NOMO-1 treated with DMSO at 0.1 percent for 48 hours (cell line): ENCODE data around the gene DHRS12.
A peak's percentile ranks its signal among the peaks of the same experiment; 100 is the strongest.

Source experiments
- DNase-seq: peaks from one replicate; lab custom pipeline; 2025; ENCODE audit not compliant: unreplicated experiment; lab: John Stamatoyannopoulos, UW

Gene DHRS12, protein sequence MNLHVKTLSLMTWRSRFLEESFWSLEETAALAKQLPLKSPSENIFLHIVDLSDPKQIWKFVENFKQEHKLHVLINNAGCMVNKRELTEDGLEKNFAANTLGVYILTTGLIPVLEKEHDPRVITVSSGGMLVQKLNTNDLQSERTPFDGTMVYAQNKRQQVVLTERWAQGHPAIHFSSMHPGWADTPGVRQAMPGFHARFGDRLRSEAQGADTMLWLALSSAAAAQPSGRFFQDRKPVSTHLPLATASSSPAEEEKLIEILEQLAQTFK

DNA sequence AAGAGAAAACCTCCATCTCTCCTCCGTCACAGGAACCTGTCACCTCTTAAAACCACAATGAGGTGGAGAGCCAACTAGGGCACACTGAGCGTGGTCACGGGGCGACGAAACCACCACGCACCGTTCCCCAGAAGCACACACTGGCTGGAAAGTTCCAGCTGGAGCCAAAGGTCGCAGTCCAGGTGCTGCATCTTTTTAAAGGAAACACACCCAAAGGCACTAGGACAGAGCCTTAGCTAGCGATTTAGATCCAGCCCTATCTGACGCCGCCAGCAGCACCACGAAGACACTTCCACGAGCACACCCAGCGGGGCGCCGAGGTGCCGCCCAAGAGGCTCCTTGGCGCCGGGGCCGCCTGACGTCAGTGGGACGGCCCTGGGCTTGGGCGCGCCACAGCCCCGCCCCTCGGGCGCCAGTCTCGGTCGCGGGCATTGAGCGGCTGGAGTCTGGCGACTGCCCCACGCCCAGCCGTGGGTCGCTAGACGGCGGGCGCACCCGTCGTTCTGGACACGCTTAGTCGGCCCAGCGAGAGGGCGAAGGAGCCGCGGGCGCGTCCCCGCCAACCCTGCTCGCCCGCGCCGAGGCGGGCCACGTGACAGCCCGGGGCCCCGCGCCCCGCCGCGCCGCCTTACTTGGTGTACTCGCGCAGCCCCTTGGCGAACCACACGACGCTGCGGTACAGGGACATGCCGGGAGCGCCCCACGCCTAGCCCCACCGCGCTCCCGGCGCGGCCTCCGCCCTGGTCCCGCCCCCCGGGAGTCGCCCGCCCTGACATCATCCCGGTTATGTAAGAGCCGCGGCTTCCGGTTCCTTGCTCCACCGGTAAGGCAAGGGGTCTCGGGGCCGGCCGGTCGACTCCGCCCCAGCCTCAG, at the start of gene DHRS12:
TSS of gene DHRS12 (minus strand) at position 742 of the 873 bp plus-strand sequence. CDS start 4,504 bp downstream, outside the sequence.
- DNase-seq, result peak; percentile 82

DNA sequence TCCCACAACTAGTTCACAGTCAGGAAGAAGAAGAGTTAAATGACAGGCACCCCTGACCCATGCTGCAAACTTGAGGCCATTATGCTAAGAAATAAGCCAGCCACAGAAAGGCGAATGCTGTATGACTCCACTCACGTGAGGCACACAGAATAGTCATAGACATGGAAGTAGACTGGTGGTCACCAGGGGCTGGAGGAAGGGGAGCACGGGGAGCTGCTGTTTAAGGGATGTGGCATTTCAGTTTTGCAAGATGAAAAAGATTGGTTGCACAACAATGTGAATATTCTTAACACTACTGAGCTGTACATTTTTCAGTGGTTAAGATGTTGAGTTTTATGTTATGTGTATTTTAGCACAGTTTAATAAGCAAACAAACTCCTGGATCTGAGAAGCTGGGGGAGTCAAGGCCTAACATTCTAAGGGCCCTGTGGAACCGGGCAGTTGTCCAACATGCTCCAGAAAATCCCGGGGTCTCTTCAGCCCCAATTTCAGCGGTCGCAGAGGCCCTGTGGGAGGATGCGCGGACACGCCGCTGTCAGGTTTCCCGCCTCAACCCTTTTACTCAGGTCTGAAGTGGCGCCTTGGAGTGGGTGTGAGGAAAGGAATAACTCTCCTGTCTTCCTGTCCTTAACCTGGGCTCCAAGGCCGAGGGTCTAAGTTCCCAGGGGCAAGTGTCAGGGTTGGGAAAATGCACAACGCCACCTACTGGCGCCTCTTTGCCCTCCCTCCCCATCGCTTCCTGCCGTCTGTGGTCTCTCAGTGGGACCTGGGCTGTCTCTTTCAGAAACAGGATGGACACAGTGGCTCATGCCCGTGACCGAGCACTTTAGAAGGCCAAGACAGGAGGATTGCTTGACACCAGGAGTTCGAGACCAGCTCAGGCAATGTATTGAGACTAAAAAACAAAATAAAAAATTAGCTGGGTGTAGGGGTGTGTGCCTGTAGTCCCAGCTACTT, 45.5 kb upstream of the DHRS12 start:
- peak; percentile 47 for DNase-seq

DNA sequence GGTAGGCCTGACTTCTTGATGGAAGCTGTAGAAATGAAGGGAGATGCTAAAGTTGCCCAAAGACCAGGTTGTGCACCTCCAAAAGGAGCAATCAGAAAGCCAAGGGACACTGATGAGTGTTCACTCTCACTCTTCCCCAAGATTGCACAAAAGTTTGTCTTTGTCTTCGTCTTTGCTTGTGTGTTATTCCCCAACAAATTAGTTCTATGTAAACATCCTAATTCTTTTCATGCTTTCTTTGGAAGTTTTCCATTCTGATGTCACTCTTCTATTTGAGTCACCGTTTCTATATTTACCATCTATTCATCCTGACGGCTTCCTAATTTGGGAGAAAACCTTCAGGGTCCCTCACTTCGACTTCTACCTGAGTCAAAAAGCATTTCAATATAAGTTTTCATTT, 44.7 kb upstream of the DHRS12 start:
- no peak for DNase-seq

DNA sequence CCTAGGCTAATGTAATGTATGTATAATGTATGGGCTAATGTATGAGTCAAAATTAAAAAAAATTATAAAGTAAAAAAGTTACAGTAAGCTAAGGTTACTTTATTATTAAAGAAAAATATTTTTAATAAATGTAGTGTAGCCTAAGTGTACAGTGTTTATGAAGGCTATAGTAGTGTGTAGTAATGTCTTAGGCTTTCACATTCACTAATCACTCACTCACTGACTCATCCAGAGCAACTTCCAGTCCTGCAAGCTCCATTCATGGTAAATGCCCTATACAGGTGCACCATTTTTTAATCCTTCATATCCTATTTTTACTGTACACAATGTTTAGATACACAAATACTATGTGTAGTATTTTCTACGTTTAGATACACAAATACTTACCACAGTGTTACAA, 42.8 kb upstream of the DHRS12 start:
- DNase-seq, result no peak

DNA sequence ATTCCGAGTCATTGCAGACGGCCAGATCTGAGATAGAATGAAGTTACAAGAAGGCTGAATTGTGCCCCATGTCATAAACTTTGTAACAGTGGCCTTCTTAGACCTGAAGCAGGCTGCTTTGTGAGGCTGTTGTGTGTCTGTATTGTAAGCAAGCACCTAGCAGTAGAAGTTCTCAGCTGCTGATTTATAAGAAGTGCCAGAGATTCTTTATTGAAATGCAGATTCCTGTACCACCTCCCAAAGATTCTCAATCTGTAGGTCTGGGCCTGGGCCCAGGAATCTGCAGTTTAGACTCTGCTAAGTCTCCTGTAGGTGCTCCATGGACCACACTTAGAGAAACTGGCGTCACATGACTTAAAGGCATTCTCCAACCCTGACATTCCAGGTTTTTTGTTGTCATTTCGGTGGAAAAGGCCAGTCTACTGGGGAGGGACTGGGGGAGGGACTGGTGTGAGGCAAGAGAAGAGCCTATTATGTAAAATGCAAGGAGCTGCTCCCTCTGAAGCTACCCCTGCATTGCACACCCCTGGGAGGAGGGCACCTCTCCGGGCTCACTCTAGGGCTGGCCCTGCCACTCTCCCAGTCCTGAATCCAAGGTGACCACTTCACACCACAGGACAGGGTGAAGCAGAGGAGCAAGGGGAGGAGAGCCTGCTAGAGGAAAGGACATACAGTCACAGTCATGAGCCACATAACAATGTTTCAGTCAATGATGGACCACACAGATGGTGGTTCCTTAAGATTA, 41.8 kb upstream of the DHRS12 start:
- DNase-seq, result no peak

DNA sequence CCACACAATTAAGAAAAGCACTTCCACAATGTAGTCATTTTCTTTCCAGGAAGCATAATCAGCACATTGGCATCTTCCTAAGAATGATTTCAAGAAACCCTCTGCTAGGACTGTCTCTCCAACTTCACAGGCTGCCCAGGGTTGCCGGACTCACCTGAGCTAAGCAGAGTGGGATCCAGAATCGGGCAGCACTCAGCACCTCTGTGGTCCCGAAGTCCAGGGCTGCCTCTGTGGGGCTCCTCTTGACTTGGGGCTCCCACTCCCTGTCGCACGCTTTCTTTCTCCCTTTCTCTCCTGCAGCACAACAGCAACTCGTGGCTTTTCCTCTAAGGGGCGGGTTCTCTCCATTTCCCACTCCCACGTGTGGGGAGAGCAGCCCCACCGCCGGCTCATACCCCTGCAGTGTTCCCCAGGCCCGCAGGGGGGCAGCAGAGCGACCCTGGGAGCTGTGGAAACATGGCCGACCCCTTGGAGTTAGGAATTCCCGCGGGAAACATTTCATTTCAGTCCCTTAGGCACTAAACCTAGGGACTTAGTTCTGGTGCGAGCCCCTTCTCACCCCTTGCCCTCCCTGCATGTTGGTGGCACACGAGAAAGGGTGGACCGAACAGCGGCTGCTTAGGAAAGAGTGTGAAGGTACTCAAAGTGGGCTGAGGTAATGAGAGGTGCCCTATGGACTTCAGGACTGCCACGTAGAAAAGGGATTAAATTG, 41.1 kb upstream of the DHRS12 start, which contains the start of gene TMEM272:
TSS of gene TMEM272 (minus strand) at position 316 of the 712 bp plus-strand sequence. CDS start 6,647 bp downstream, outside the sequence.
- DNase-seq, result no peak

DNA sequence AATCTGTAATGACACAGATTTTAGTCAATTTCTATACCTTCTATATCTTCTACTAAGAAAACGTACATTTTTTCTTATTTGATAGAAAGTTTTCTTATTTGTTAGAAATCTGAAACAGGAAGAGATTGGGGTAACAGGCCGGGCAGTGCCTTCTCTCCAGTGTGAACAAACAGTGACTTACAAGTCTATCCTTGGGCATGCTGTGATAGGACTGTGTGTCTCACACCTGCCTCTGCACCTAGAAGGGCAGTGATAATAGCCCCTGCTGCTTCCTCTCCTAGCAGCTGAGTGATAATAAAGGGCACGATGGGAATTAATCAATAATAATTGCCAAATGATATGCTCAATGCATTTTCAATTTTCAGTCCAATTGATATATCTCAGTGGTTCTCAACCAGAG, 39.6 kb upstream of the DHRS12 start:
- DNase-seq, result no peak

DNA sequence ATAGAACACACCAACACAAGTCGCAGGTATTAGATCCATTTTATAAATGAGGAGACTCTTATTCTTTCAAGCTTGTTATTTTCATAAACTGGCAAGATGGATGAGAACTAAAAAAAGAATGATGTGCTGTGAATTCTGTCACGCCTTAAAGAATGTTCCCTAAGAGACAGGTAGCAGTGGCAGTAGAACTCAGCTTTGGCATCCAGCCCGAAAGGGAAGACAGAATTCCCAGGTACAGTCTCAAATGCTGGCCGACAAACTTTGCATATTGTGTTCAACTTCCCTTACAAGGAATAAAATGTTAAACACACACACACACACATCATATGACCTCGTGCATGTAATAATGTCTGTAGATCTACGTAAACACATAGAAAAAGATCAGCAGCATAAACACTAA, 37.8 kb upstream of the DHRS12 start:
- DNase-seq, result no peak

DNA sequence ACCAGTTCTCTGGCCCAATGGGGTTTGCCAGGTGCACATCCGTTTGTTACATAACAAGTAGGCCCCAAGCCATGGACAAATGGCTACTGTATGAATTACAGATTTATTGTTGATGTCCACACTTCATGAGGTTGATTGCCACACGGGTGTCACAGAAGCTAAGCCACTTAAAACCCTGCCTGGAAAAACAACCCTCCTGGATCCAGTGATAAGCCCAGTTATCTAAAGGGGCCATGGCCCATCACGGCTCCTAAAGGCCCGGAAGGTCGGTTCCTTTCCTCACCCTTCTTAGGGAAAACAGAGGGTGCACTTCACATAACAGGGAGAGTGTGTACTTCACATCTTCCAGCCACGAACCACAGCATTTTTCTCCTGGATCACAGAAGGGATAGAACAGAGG, 37.0 kb upstream of the DHRS12 start:
- no peak for DNase-seq

DNA sequence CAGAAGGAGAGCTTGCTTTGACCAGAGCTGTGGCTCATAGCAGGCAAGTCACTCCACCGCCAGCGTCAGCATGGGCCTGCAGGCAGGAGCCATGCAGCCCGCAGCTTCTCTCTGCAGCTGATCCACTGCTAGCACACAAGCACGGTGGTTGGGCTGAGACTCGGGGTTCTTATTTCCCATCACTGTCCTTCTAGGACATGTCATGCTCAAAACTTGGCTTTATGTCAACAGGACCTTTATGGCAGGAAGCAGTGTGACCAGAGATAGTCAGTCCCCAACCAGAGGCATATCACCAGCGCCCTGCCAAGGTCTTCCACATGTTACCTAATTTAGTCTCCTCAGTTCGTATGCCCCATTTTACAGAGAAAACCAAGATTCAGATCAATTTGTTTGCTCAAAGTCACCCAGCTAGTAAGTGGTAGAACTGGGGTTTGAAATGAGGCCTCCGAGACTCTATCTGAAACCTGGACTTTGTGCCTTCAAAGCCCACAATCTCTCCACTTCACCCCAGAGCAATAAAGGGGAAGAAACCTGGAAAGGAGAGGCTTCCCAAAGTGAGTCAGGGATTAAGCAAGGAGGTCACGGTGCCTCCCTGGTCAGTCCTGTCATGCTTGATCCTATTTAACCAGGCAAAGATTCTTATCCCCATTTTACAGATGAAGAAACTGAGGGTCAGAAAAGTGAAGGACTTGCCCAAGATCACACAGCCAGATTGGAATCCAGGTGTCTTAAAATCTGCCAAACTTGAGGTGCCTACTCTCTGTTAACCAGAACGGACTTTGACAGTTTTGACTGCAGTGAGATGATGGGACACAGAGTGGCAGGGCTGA, 36.0 kb upstream of the DHRS12 start:
- no peak for DNase-seq

DNA sequence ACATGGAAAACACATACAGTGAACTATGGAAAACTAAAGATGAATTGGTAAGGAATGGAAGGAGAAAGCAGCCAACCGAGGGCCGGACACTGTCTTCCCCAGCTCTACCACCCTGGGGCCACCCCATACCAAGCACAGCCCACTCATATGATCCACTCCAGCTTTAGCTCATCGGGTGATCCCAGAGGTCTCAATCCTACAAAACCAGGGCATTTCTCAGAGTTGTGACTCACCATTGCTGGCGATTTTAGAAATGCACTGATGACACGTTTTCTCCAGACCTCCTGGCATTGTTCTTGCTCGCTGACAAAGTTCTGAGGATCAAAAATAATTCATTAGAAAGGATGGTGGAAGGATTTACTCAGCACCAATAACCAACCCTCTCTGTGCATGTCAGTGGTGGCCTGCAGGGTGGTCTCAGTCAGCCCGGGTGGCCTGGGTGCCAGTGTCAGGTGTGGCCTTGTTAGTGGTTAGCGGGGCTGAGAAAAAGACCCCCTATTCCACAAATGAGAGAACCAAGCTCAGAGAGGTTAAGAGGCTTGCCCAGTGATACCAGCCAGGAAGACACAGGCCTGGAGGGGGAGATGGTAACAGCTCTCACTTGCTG, 34.4 kb upstream of the DHRS12 start:
- no peak for DNase-seq

DNA sequence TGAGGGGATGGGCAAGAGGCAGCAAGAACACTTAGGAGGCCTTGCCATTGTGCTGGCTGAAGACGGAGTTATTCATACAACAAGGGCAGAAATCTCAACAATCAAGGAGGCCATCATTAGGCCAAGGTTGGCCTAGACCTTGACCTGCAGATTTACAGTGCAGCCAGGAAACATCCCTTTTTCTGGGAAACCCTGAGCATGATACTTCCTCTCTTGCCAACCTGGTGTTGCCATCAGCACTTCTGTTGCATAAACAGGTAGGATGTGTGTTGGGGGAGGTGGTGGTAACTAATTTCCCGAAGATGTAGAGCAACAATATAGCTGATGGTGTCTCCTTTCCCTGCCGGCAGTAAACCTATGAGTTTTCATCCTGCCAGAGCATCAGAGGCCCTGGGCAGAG, 33.1 kb upstream of the DHRS12 start:
- DNase-seq, result no peak

DNA sequence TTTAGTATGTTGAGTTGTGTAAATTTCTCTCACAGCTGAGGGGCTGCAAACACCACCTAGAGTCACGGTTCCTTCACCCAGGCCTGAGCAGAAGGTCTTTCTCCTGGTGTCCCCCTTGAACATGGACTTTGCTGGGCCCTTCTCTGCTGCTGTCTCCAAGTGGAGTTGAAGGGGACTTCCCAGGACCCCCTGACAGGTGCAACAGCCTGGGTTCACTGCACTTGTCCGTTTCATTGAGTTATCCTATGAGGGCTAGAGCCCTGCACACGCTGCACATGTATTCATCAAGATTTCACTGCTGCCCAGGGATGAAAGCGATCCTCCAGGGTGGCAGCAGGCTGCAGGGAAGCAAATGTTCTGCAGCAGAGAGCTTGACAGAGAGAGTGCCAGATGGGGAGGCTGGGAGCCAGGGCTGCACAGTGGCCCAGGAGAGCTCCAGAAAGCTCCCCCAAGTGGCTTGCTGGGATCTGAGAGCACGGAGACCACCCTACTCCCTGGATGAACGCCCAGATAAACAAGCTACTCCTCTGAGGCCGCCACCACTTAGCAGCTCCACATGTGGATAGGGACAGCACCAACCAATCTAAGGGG, 30.7 kb upstream of the DHRS12 start:
- no peak for DNase-seq

DNA sequence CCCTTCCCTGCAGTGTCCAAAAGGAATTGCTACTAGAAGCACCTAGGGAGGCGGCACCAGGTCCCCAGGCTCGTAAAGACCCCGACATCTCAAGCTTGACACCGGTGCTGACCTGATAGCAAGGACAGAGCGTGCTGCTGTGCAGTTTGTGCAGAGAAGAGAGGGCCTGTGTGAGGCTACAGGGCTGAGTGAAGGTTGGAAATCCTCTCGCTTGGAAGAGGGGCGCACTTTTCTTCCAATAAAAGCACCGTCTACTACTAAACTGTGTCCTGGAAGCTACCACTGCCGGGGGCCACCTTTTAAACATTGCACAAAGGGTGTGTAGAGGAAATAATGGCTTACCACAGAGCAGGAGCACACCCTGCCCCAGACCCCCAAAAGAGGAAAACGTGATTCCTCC, 30.0 kb upstream of the DHRS12 start:
- no peak for DNase-seq

DNA sequence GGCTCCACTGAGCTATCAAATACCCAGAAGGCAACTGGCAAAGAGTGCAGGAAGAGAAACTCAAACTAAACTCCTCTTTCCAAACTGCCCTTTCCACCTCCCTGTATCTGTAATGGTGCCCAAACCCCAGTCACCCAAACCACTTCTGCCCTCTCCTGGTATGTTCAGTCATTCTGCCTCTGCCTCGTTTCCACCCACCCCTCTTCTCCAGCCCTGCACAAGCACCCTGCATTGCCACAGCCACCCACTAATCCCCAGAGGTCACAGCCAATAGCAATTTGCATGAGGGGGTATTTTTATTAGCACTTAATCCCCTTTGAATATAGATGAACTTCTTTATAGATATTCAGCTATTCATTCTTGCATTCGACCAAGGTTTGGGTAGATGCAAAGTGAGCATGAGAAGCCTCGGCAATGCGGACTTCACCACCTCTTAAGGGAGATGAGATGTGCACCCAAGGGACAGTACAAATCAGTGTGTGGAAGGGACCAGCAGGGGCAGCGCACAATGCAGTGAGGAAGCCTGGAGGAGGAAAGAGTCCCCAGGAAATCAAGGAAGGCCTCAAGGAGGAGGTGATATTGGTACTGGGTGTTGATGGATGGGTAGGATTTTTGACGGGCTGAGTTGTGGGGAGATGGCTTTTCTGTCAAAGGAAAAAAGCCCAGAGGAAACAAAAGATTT, 28.6 kb upstream of the DHRS12 start:
- peak; percentile 80 for DNase-seq

DNA sequence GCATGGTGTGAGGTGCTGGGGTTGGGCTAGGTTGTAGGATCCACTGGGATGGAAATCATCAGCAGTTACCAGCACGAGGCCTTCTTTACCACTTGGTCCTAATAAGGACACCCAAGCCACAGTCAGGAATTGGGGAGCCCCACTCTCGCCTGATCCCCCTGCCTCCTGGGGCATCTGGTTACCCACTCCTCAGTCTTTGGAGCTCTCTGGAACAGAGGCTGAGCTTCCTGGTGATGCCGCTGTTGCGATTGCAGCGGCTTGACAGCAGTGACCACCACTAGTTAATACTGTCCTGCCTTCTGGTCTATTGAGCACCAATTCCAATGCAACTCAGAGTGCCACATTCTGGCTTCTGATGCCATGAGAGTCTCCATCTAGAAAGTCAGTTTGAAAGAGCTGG, 27.6 kb upstream of the DHRS12 start:
- DNase-seq, result no peak

DNA sequence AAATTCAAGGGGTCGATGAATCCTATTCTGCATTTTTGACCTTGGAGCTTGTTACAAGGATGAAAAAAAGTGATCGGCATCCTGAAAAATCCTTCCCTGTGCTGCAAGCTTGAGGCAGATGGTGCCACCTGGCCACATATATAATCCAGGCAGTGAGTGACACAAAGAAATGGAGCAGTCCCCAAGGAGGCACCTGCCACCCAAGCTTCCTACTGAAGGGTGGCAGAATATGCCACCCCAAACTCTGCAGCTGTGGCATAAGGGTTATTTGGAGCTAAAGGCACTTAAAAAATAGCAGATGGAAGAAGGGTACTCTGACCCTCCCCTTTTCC, 25.6 kb upstream of the DHRS12 start:
- no peak for DNase-seq
